GM21737 (cell line): ENCODE results near the gene UXS1.
"Not testable (repeated sequence)": the region's sequence is repeated elsewhere in the genome, so short reads cannot be mapped to it uniquely, and the experiment has no call there.

Experiments
- ATAC-seq: cut with Tn5 transposase; IDR thresholded peaks from one replicate; pipeline ENCODE4 v1.9.1; 2021; ENCODE audit warnings: mild to moderate bottlenecking, moderate library complexity; ENCODE audit not compliant: unreplicated experiment

The UXS1 gene

DNA sequence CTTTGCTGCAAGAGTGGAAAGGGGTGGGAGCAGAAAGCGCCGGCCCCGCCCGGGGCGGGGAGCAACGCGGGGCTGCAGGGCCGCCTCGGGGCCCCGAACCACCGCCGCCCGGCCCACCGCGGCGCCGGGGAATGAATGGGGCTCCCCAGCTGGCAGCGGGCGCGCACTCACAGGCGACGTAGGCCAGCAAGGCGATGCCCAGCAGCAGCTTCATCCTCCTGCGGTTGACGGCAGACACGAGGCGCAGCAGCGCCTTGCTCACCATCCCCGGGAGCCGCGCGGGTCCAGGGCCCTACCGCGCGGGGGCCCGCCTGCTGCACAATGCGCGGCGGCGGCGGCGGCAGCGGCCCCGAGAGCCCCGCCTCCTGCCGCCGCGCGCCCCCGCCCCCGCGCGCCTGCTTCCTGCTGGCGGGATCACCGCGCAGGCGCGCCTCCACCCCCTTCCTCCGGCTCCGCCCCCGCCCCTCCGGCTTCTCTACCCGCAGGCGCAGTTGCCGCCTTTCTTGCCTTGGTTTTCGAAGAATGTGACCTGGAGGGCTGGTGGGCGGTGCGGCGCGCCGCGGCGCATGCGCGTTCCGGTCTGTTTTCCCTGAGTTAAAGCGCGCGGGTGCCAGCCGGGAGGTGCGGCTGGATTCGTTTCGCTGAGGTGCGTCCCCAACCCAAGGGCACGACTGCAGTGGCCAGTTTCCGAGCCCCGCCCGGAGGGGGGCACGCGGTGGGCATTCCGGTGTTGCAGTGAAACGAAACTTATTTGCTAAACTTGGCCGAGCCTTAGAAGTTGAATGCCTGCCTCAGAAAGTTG is at the start of gene UXS1:
TSS of gene UXS1 (minus strand) at position 325 of the 802 bp plus-strand sequence. CDS start at position 265, 60 bp downstream.
- peak; percentile 67 for ATAC-seq

DNA sequence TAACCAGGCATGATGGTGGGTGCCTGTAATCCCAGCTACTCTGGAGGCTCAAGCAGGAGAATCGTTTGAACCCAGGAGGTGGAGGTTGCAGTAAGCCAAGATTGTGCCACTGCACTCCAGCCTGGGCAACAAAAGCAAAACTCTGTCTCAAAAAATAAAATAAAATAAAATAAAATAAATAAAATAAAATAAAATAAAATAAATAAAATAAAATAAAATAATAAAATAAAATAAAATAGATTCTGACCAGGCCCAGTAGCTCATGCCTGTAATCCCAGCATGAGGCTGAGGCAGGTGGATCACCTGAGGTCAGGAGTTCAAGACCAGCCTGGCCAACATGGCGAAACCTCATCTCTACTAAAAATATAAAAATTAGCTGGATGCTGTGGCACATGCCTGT is 45.4 kb upstream of the UXS1 start:
- ATAC-seq = not testable (repeated sequence)

DNA sequence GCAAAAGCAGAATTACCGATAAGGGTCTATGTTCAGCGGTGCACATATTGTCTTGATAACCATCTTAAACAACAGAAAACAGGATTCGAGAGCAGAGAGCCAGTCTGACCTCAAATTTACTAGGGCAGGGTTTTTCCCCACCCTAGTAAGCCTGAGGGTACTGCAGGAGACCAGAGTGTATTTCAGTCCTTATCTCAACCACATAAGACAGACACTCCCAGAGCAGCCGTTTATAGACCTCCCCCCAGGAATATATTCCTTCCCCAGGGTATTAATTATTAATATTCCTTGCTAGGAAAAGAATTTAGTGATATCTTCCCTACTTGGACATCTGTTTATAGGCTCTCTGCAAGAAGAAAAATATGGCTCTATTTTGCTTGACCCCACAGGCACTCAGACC is 41.3 kb upstream of the UXS1 start:
- not testable (repeated sequence) for ATAC-seq

DNA sequence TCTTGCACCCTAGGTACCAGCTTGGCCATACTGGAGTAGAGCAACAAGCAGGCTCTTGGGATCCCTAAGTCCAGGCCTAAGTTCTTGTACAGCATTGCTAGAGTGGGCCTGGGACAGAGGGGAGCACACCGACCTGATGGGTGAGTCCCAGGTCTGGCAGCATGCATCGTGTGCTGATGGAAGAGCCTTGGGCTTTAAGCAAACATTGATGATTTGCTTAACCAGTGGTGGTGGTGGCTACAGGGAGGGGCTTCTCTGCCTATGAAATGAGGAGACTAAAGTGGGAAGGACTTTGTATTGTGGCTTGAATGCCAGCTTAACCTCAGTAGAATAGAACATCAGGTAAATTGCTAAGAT is 39.2 kb upstream of the UXS1 start:
- no peak for ATAC-seq

DNA sequence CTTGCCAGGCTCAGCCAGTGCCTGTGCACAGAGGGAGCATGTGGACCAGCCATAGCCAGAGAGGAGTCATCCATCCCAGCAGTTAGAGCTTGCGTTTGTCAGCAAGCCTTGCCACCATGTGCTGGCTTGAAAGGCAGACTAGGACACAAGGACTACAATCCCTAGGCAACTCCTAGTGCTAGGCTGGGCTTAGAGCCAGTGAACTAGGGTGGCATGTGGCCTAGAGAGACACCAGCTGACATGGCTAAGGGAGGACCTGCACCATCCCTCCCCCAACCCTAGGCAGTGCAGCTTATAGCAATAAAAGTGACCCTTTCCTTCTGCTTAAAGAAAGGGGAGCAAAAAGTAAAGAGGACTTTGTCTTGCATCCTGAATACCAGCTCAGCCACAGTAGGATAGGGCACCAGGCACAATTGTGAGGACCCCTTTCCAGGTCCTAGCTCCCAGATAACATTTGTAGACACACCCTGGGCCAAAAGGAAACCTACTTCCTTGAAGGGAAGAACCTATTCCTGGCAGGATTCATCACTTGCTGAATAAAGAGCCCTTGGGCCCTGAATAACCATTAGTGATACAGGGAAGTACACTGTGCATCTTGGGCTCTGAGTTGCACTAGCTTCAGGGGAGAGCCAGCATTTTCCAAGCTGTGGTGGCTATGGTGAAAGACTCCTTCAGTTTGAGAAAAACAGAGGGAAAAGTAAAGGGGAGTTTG is 38.7 kb upstream of the UXS1 start:
- no peak for ATAC-seq

DNA sequence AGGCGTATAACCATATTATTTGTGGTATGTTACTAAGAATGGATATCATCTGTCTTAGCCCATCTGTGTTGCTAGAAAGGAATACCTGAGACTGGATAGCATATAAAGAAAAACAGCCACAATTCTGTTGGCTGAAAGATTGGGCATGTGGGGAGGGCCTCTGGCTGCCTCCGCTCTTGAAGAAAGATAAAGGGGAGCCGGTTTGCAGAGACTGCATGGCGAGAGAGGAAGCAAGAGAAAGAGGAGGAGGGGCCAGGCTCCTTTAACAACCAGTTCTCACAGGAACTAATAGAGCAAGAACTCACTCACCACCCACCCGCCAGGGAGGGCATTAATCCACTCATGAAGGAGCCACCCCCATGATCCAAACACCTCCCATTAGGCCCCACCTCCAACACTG is 29.2 kb upstream of the UXS1 start:
- no peak for ATAC-seq

DNA sequence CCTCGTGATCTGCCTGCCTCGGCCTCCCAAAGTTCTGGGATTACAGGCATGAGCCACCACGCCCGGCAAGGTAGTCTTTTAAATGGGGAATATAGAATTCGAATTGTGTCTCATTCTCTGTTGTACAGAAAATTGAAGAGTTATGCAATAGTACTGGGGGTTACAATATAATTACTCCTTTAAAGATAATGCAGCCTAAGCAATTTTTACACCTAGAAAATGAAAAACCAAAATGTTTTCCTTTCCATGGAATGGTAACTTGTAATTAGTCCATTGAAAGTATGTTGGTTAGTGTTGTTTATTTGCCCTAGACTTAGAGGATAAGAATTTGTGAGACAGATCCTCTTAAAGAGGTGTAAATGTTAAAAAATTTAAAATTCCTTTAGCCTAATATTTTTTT is 28.0 kb upstream of the UXS1 start:
- not testable (repeated sequence) for ATAC-seq

DNA sequence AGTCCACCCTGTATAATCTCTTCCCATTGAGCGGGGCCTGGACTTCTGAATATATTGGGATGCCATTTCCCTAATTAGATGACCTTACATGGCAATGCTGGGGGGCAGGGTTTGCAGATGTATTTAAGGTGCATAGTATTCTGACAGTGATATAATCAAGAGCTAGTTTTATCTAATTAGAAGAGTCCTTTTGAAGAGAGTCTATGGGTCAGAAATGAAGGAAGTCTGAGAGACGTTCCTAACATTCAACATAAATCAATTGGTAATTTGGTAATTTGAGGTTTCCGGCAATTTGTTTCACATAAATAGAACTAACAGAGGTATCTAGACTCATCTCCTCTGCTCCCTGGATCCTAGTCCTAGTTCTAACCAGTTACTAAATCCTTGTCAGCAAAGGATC is 25.7 kb upstream of the UXS1 start:
- ATAC-seq = no peak

DNA sequence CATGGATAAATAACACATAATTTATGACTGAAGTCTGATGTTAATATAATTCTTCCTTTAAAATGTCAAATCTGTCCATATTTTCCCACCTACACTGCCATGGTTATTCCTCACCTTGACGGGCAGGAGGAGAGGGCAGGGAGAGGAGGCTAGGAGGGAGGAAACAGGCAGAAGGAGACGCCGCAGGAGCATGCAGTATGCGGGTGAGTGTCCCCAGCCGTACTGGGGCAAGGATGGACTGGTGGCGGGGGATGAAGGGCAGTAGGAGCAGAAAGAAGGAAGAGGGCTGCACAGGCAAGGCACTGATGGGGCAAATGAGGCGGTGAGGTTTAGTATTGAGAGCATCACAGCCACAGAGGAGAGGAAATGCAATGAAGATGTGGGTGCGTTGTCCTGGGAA is 25.1 kb upstream of the UXS1 start:
- ATAC-seq = not testable (repeated sequence)

DNA sequence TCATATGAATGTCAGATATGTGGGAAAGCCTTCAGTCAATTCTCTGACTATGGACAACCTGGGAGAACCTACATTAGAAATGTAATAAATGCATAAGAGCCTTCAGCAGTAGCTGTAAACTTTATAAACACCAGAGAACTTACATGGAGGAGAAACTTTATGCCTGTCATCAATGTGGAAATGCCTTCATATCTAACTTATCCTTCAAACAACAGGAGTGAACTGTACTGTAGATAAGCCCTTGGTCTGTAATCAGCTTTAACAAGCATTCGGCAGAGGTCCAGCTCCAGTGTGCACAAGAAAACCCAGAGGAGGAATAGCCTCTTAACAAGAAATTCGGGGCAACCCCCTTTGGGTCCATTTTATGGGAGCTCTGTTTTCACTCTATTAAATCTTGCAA is 14.8 kb upstream of the UXS1 start:
- no peak for ATAC-seq

DNA sequence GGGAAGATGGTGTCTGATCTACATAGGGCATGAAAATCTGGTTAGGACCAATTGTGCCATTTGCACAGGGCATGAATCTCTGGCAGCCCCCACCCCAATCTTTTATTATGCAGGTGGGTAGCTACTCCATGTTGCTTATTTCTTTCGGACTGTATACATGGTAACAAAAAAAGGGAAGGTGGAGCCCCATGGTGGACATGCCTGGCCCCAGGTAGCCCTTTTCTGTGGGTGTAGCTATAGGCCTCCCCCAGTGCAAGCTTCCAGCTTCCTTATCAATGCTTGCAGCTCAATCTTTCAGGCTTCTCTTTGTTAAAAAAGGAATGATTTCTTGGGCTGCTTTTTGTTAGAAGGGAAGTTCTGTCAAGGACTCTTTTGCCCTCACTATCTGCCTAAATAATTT is 14.3 kb upstream of the UXS1 start:
- no peak for ATAC-seq

DNA sequence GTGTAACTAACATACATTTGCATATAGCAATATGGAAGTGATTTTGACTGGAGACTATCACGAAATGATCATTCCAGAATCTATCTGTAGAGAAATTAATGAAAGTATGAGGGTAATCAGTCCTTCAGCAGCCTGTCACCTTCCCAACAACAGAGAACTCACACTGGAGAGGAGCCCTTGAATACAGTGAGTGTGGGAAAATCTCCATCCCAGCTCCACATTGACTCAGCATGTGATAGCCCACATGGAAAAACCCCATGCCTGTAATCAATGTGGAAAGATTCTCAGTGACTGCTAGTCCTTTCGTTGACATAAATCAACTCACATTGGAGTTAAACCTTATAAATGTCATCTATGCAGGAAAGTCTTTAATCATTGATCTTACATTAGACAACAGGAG is 13.1 kb upstream of the UXS1 start:
- no peak for ATAC-seq

DNA sequence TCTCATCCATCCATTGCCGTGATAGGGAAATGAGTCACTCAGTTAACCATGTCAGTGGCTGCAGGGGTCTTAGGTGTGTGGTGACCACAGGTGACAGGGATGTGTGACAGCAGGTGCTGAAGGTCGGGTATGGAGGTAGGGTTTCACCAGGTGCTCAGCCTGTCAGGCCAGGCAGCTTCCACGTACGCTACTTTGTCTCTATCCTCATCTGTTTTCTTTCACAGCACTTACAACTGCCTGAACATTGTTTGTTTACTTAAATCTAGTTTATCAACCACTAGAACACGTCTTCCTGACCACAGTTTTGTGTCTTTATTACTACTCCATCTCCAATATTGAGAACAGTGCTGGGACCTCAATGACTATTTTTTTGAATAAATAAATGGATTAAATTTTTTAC is 11.4 kb upstream of the UXS1 start:
- no peak for ATAC-seq

DNA sequence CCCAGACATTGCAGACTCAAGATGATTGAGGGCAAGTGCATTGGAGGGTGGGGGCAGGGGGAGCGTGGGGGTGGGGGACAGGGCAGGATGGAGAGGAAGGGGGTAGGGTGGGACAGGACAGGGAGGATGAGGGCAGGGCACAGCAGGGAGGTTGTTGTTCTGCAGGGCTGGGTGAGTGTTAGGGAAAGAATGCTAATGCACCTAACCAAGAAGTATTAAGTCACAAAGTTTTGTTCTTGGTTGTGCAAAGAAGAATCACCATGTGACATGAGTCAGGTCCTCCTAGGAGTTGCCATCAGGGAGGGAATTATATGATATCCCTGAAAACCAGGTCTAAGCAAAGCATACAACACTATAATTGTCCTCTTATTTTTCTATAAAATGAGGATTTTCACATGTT is 10.4 kb upstream of the UXS1 start:
- ATAC-seq = not testable (repeated sequence)

DNA sequence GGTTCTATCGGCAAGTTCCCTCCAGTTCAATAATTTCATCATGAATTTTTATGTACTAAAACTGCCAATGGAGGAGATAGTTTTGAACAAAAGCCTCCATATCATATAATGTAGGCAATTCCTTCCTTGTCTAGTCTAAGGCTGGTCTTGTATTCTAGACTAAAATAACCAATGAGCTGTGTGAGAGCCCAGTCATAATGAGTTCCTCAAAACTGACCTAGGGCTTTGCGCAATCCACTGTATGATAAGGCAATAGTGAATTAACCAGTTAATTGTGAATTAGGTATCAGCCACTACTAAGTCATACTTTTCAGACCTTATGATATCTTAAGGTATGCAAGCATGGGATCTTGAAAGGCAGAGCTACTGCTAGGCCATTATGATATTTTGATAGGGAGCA is 7.6 kb upstream of the UXS1 start:
- no peak for ATAC-seq

DNA sequence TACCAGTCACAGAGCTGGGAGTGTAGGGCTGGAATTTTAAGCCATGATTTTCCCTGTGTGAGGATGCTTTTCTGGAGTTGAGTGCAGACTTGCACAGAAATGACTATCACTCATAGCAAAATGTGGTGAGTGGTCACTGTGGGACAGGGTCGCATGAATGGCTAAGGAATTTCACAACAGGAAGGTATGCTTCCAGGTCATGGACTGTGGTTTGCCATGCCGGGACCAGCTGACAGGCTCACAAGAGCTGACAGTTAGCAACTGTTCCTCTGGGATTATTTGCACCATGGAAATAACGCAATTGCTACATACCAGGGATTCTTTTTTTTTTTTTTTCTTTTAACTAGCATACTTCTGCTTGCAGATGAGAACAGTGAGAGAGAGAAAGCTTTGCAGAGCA is 3.8 kb upstream of the UXS1 start:
- ATAC-seq = no peak

DNA sequence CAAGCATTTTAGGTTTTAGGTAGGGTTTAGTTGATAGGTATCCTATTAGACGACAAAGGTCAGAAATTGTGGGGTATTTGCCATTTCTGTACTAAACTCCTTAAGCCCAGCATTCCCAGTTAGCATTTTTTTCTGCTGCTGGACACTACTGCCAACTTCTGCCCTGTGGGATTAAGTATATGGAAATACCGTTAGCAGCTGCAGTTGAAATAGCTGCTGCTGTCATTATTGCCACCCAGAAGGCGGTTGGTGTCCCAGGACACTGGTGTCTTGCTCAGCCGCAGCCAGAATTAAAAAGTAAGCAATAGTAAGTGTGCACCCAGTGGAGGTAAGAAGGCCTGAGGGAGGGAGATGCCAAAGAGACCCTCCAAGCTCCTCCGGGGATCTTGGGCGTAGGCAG is 1.9 kb upstream of the UXS1 start:
- ATAC-seq = no peak

DNA sequence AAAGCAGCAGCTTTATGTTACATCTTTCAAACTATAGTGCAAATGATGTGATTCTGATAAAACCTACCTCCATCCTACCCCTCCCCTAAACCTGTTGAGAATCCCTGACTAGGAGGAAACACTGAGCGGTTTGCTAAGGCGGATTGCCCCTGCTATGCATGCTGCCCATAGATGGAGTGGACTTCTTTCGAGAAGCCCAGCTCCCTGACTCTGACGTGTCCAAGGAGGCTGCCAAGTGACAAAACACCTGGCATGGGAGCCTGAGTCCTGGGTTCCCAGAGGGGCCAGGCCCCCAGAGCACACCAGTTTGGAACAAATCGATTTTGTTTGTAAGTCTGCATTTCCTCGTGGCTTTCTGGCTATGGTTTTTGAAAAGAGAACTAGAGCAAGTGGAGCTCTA is 1.4 kb upstream of the UXS1 start:
- no peak for ATAC-seq

DNA sequence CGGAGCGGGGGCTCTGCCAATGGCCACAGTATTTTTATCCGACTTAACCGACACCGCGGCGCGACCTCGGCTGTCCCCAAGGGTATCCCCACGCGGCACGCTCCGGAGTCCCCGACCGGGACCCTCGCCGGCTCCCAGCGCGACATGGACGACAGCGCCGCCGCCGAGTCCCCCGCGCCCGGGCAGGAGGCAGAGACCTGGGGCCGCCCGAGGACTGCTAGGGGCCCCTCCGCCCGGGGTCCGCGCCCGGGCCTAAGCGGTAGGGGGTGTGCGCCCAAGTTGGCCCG is 468 bp downstream of the UXS1 start:
- ATAC-seq = peak; percentile 34

DNA sequence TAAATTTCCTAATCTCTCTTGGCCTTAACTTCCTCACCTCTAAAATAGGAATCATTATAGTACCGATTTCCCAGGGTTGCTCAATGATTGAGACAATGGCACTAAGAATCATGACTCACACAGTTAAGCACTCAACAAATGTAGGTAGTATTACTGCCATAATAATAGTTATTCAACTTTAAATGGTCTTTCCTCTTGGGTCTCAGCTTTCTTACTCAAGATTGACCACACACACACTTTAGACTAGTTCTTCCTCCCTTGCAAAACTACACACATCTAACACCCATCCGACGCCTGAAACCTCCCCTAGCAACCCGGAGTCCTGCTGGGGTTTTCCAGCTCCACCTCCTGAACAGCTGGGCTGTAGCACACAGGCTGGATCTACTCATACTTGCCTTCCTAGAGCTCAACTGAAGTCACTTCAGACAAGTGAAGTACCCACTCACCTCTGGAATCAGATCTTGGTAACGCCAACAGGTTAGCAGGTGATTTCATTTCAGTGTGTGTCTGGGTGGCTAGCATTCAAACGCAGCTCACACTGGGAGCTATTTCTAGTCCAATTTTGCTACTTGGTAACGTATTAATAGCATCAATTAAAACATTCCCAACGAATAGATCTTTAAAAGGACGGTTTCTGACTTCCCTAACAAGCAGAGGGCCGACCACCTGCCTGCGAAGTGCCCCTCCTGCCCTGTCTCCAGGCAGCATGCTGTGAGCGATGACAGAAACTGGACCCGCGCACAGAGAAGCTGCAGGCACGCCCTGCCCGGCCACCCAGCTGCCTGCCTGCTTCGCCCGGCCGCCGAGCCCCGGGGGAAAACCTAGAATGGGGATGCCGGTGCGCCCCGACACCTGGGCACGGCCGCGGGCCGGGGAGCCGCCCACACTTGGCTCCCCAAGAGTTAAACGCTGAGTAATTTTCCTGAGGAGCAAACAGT is 1.1 kb downstream of the UXS1 start:
- ATAC-seq = peak; percentile 34

DNA sequence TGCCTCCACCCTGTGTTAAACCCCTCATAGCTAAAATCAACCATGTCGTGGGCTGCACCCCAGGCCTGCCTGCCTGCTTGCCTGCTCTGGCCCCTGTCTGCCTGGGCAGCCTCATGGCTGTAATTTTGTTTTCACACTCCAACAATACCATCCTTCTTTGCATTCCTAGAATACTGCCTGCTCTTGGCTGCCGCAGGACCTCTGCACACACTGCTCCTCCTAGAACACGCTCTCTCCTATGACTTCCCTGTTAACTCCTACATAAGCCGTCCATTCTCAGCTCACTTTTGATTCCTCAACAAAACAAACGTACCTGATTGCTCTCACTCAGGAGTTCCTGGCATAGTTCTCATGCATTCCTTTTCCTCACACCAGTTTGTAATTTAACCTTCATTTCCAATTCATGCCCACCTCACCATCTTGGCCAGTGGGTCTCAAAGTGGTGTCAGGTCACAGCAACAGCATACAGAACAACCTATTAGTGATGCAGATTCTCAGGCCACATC is 2.5 kb downstream of the UXS1 start:
- no peak for ATAC-seq
